Activated T-cell treated with anti-CD3 and anti-CD28 coated beads, Interleukin-2, amount 50 U/mL, for 1 hour (primary cell): ENCODE measurements around the gene SLC6A13.

Experiments
- DNase-seq: peaks from one replicate; pipeline ENCODE4 v3.0.0-alpha.2; 2020

The SLC6A13 gene

GRCh38 chr12:212715-213526 lies 49.7 kb downstream of the SLC6A13 start:
- no peak for DNase-seq

DNA sequence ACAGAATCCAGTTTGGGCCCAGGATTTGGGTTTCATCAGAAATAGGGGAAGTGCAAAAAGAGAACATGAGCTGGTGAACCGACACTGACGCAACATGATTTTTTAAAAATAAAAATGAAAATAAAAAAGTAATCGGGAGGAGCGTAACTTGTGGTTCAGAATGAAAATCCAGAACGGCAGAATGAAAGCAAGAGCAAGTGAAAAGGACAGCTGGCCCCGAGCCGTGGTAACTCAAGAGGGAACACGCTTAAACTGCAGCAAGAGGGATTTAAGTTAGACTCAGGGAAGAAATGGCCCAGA lies 50.3 kb downstream of the SLC6A13 start:
- no peak for DNase-seq

DNA sequence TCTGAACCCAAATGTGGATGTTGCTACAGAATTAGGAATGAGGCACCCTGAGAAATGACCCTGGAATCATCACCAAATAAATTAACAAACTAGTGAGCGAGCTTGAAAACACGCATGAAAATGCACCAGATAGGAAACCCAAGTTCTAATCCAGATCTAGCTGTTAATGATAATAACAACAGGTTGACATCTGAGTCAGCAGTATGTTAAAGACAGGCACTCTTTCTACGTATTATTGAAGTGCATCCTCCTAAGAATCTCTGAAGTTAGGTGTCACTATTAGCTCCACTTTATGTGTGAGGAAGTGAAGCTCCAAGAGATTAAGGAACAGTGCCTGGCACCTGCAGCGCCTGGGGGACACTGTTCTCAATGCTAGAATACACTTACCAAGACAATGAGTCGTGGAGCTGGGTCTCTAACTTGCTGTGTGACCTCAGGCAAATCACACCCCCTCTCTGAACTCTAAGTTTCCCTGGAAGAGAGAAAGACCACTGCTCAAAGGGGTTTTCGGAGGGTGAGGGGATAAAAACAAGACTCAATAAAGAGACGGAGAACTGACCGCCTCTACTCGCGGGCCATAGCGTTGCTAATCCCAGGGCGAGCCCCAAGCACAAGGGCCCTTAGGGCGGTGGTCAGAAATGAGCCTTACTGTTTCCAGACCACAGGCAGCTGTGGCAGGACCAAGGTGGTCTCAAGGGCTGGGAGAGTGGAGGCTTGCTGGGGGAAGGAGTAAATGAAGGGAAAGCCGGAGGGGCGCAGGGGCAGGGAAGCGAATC lies 50.8 kb downstream of the SLC6A13 start:
- DNase-seq, result no peak

DNA sequence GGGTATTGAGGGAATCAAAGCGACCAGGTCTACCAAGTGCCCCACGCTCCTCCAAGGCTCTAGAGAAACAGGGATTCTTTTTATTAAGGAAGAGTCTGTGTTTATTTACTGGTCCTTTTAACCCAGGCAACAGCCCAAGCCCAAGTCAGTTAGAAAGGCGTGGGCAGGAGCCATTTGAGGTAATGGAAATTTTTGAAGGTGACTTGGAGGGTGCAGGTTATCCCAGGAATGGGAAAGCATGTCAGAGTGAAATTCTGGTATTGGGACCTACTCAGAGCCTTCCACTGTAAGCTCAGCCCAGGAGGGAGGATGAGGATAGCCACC lies 51.5 kb downstream of the SLC6A13 start:
- no peak for DNase-seq

DNA sequence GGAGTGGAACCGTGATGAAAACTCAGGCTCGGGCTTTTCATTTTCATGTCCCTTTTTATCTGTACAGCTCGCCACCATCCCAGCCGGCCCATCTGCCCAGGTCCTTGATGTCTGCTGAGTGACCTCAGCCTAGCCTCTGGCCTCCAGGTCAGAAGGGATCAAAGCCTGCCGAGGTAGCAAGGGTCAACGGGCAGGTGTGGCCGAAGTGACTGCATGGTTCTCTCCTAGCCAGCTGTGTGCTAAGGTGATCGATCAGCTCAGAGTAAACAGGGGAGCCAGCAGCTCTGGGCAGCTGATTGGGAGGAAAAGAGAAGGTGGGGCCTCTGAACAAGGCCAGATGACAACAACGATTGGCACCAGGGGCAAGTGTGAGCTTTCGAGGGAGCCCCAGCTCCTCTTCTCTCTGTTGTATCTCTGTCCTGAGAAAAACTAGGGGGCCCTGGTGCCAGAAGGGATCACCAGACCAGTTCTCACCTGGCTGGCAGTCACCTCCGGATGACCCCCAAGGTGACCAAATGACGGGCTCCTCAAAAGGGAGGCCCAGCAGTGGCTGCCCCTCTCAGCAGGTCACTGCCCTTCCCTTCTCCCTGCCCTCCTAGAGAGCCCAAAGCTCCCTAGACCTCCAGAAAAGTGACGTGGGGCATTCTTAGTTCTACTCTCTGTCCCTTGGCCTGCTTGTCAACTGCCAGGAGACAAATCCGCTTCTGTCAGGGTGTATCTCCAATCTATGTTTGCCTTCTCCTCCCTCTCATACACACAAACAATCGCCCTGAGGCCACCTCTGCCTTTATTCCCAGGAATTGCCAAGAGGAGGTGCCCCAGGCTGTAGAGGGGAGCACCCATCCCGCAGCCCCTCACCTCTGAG lies 52.1 kb downstream of the SLC6A13 start:
- no peak for DNase-seq

- no peak for DNase-seq
Observed at GRCh38 chr12:209851-210250, 52.8 kb downstream of the SLC6A13 start.

- DNase-seq, result no peak
Observed at GRCh38 chr12:209246-209645, 53.4 kb downstream of the SLC6A13 start.

DNA sequence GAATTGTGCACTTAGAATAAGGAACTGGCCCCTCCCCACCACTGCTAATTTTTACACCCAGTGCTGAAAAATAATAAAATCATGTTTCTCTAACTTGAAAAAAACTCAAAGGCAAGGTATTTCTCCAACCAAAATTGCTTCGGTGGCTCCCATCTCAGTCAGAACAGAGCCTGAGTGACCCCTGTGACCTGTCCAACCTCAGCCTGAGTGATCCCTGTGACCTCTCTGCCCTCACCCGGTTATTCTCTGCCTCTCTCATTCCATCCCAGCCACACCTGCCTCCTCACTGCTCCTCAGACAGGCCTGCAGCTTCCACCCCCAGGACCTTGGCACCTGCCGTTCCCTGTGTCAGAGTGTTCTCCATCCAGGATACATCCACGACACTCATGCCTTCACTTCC lies 53.8 kb downstream of the SLC6A13 start:
- no peak for DNase-seq

GRCh38 chr12:207804-208203 lies 54.8 kb downstream of the SLC6A13 start:
- no peak for DNase-seq

- DNase-seq, result no peak
Observed at GRCh38 chr12:206746-207440, 55.7 kb downstream of the SLC6A13 start.

GRCh38 chr12:205026-205425 lies 57.6 kb downstream of the SLC6A13 start:
- DNase-seq, result no peak

DNA sequence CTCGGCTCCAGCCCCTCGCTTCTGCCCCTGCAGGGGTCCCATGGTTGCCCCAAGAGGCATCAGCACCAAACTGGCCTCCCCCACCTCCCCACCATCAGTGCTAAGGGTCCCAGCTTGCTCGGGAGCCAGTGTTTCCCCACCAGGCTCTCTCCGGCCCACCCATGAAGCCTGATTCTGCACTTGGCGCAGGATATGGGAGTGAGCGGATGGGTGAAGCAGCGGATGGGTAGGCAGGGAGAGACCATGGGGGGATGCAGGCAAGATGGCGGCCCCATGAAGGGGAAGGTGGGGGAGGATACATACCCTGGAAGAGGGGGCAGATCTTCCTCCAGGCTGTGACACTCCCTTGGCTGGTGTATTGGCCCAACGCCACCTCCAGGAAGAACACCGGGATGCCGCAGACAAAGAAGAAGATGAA lies 58.4 kb downstream of the SLC6A13 start:
- DNase-seq, result no peak

- DNase-seq, result no peak
Observed at GRCh38 chr12:203462-204260, 59.0 kb downstream of the SLC6A13 start.

- DNase-seq, result no peak
Observed at GRCh38 chr12:203074-203461, 59.6 kb downstream of the SLC6A13 start.

- DNase-seq, result no peak
Observed at GRCh38 chr12:202081-202731, 60.4 kb downstream of the SLC6A13 start.

- DNase-seq, result no peak
Observed at GRCh38 chr12:201361-201760, 61.3 kb downstream of the SLC6A13 start.

DNA sequence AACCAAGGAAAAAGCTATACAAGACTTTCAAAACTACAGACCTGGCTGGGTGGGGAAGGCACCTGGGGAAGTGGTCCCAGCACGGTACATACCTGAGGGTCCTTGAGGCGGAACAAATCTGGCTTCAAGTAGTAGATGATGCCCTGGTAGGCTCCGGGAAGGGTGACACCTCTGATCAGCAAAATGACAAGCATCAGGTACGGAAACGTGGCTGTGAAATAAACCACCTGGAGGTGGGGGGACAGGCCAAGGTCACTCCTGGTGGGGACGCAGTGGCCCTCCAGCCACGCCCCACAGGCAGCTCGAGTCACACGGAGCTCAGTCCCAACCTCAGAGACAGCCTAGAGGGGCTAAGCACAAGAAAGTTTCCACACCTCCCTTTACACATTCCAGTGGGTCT lies 63.9 kb downstream of the SLC6A13 start:
- no peak for DNase-seq

DNA sequence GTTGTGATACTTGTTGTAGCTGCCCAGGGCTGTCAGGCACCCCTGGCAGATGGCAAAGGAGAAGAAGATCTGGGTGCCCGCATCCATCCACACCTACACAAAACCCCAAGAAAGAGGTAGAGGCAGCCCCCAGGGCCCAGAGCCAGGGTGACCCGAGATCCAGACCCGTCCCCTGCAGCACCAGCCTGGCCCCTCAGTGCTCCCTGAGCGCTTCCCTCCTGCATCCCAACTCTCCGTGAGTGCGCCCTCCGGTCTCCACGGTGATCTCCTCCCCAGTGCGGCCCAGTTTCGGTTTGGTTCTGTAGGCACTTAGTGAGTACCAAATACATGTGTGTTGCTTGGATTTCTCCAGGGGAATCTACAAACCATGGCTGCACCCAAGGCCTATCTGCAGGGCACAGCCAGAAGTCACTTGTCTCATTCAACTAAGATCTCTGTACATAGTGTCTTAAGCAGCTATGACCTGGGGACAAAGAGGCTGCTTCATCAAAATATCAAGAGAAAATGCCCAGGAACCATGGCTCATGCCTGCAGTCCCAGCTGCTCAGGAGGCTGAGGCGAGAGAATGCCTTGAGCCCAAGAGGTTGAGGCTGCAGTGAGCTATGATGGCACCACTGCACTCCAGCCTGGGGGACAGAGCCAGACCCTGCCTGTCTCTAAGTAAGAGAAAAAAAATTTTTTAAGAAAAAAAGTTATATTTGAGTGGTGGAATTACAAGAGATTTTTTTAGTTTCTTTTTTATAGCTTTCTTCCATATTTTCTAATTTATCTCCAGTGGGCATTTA lies 64.5 kb downstream of the SLC6A13 start:
- DNase-seq, result no peak

GRCh38 chr12:197347-197746 lies 65.3 kb downstream of the SLC6A13 start:
- DNase-seq, result no peak

- no peak for DNase-seq
Observed at GRCh38 chr12:196436-196835, 66.2 kb downstream of the SLC6A13 start.

- no peak for DNase-seq
Observed at GRCh38 chr12:195951-196350, 66.7 kb downstream of the SLC6A13 start.
